WTC11 (cell line): ENCODE measurements around the gene HELZ. TPM values are rescaled to one million over a fixed set of nuclear protein-coding genes. Genes with fewer than 3 reads are reported as not detected.

ENCODE experiments used
- ATAC-seq: fragments of 200-7000 bp; cut with Tn5 transposase; 2 replicates; pipeline ENCODE4 v1.10.0; 2021; ENCODE audit warnings: mild to moderate bottlenecking, moderate library complexity
- CTCF ChIA-PET: fragments of 300-600 bp; sonication (Branson Sonifier 250); formaldehyde crosslinking; loops from one replicate; lab custom pipeline; 2021; ENCODE audit warnings: antibody characterized with exemption; lab: Charles Lee
- POLR2A ChIA-PET: fragments of 350-600 bp; sonication (Branson Sonifier 250); formaldehyde crosslinking; loops from one replicate; lab custom pipeline; 2021; ENCODE audit warnings: antibody characterized with exemption; lab: Charles Lee
- DNase-seq: peaks from one replicate; pipeline ENCODE4 v3.0.0; 2021; ENCODE audit warnings: low spot score
- H3K27ac Mint-ChIP-seq: 2 replicates; pipeline ENCODE4 v1.8.0; 2021; ENCODE audit warnings: mixed read lengths
- H3K27me3 Mint-ChIP-seq: 2 replicates; pipeline ENCODE4 v1.8.0; 2021; ENCODE audit warnings: low read depth, mild to moderate bottlenecking, moderate library complexity, mixed read lengths
- H3K36me3 Mint-ChIP-seq: 2 replicates; pipeline ENCODE4 v1.8.0; 2021; ENCODE audit warnings: mixed read lengths
- H3K4me1 Mint-ChIP-seq: 2 replicates; pipeline ENCODE4 v1.8.0; 2022; ENCODE audit warnings: mixed read lengths
- H3K4me3 Mint-ChIP-seq: 2 replicates; pipeline ENCODE4 v1.8.0; 2021; ENCODE audit warnings: mild to moderate bottlenecking, moderate library complexity, mixed read lengths
- H3K9me3 Mint-ChIP-seq: 2 replicates; pipeline ENCODE4 v1.8.0; 2021; ENCODE audit warnings: mixed read lengths
- IRF2 ChIP-seq: sonication (generic); formaldehyde crosslinking; IDR thresholded peaks from 2 replicates; pipeline ENCODE4 v1.8.0; 2022; ENCODE audit warnings: low read depth, missing genetic modification reagents, borderline replicate concordance
- NFE2L1 ChIP-seq: sonication (generic); formaldehyde crosslinking; IDR thresholded peaks from 2 replicates; pipeline ENCODE4 v1.8.1; 2023; ENCODE audit warnings: missing genetic modification reagents
- NFYB ChIP-seq: sonication (generic); formaldehyde crosslinking; conservative IDR thresholded peaks from 2 replicates; pipeline ENCODE4 v1.8.0; 2022; ENCODE audit warnings: low read depth, missing genetic modification reagents
- OVOL2 ChIP-seq: fragments of 250-450 bp; sonication (Bioruptor Pico); IDR thresholded peaks from 2 replicates; pipeline ENCODE4 v1.9.0; 2021; ENCODE audit warnings: mild to moderate bottlenecking, borderline replicate concordance
- PRRX2 ChIP-seq: fragments of 250-450 bp; sonication (Bioruptor Pico); IDR thresholded peaks from 2 replicates; pipeline ENCODE4 v1.8.0; 2021; ENCODE audit warnings: mild to moderate bottlenecking
- TCF7 ChIP-seq: sonication (generic); formaldehyde crosslinking; IDR thresholded peaks from 2 replicates; pipeline ENCODE4 v1.8.0; 2022; ENCODE audit warnings: mild to moderate bottlenecking, low read depth, missing genetic modification reagents, moderate library complexity
- ZNF219 ChIP-seq: sonication (generic); formaldehyde crosslinking; IDR thresholded peaks from 2 replicates; pipeline ENCODE4 v1.8.0; 2023; ENCODE audit warnings: missing genetic modification reagents, mild to moderate bottlenecking, borderline replicate concordance
- ZNF263 ChIP-seq: sonication (generic); formaldehyde crosslinking; IDR thresholded peaks from 2 replicates; pipeline ENCODE4 v1.8.1; 2022; ENCODE audit warnings: low read depth, mild to moderate bottlenecking, moderate library complexity, missing genetic modification reagents
- ZNF396 ChIP-seq: fragments of 250-450 bp; sonication (Bioruptor Pico); IDR thresholded peaks from 2 replicates; pipeline ENCODE4 v1.8.0; 2021; ENCODE audit warnings: mild to moderate bottlenecking, moderate library complexity, borderline replicate concordance
- total RNA-seq: library from RNA; stranded (reverse); gene quantifications from 3 replicates; pipeline ENCODE4 v1.2.3, GENCODE V29; 2021
- TF ChIP-seq, protein P1 (sequence below): fragments of 250-450 bp; sonication (Bioruptor Pico); IDR thresholded peaks from 2 replicates; pipeline ENCODE4 v1.9.0; 2021; ENCODE audit warnings: mild to moderate bottlenecking, borderline replicate concordance
- TF ChIP-seq, protein P2 (sequence below): sonication (generic); formaldehyde crosslinking; IDR thresholded peaks from 2 replicates; pipeline ENCODE4 v1.8.0; 2022; ENCODE audit warnings: mild to moderate bottlenecking, missing genetic modification reagents
- TF ChIP-seq, protein P3 (sequence below): sonication (generic); formaldehyde crosslinking; IDR thresholded peaks from 2 replicates; pipeline ENCODE4 v1.8.1; 2023; ENCODE audit warnings: mild to moderate bottlenecking, missing genetic modification reagents, moderate library complexity
- TF ChIP-seq, protein P4 (sequence below): fragments of 200-600 bp; IDR thresholded peaks from 2 replicates; pipeline ENCODE4 v1.8.0; 2022; ENCODE audit warnings: antibody characterized with exemption
- TF ChIP-seq, protein P5 (sequence below): sonication (generic); formaldehyde crosslinking; IDR thresholded peaks from 2 replicates; pipeline ENCODE4 v1.8.1; 2022; ENCODE audit warnings: low read depth, mild to moderate bottlenecking, moderate library complexity, missing genetic modification reagents, borderline replicate concordance
- TF ChIP-seq, protein P6 (sequence below): sonication (generic); formaldehyde crosslinking; IDR thresholded peaks from 2 replicates; pipeline ENCODE4 v1.8.1; 2023; ENCODE audit warnings: mild to moderate bottlenecking, missing genetic modification reagents
- TF ChIP-seq, protein P7 (sequence below): fragments of 250-450 bp; sonication (Bioruptor Pico); IDR thresholded peaks from 2 replicates; pipeline ENCODE4 v1.9.0; 2021; ENCODE audit warnings: mild to moderate bottlenecking
- TF ChIP-seq, protein P8 (sequence below): sonication (generic); formaldehyde crosslinking; conservative IDR thresholded peaks from 2 replicates; pipeline ENCODE4 v1.8.1; 2022; ENCODE audit warnings: mild to moderate bottlenecking, missing genetic modification reagents

Gene HELZ
- total RNA-seq, 1 experiment from 2014 or later = 49.1 TPM

DNA sequence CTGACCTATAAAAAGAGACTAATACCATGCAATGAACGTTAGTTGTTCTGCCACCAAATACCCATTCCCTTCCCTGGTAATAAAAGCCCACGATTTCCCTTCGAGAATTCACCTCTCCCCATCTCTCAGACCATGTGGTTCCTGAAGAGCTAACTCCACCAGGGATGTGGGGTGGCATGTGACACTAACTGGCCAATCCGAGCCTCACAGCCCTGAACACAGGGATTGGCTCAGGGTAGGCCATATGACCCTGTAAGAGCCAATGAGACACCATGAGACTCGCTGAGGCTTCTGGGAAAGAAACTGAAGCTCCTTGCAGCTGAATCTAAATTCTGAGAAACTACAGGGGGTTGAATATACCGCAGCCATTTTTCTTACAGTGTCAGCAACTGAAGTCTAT, 21.1 kb downstream of the HELZ start:
- Mint-ChIP-seq H3K27ac (peak overlapping the region; percentile 5; the same call in 1 of the 2 replicates), H3K27me3 (no peaks in the 10 kb centered on the region), H3K4me3 (no peak overlapping the region), H3K4me1 (peaks cover 6% of the 10 kb centered on the region), H3K36me3 (peaks cover 31% of the 10 kb centered on the region), H3K9me3 (peaks cover 18% of the 10 kb centered on the region)
- TF ChIP-seq NFE2L1 (CRISPR knock-in tag) (no peak), NFYB (CRISPR knock-in tag) (peak; percentile 69)
- TF ChIP-seq, protein P1, sequence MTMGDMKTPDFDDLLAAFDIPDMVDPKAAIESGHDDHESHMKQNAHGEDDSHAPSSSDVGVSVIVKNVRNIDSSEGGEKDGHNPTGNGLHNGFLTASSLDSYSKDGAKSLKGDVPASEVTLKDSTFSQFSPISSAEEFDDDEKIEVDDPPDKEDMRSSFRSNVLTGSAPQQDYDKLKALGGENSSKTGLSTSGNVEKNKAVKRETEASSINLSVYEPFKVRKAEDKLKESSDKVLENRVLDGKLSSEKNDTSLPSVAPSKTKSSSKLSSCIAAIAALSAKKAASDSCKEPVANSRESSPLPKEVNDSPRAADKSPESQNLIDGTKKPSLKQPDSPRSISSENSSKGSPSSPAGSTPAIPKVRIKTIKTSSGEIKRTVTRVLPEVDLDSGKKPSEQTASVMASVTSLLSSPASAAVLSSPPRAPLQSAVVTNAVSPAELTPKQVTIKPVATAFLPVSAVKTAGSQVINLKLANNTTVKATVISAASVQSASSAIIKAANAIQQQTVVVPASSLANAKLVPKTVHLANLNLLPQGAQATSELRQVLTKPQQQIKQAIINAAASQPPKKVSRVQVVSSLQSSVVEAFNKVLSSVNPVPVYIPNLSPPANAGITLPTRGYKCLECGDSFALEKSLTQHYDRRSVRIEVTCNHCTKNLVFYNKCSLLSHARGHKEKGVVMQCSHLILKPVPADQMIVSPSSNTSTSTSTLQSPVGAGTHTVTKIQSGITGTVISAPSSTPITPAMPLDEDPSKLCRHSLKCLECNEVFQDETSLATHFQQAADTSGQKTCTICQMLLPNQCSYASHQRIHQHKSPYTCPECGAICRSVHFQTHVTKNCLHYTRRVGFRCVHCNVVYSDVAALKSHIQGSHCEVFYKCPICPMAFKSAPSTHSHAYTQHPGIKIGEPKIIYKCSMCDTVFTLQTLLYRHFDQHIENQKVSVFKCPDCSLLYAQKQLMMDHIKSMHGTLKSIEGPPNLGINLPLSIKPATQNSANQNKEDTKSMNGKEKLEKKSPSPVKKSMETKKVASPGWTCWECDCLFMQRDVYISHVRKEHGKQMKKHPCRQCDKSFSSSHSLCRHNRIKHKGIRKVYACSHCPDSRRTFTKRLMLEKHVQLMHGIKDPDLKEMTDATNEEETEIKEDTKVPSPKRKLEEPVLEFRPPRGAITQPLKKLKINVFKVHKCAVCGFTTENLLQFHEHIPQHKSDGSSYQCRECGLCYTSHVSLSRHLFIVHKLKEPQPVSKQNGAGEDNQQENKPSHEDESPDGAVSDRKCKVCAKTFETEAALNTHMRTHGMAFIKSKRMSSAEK (CRISPR knock-in tag) = 0 out of 2 replicates have a peak, but pooled peaks have one; percentile 26
- TF ChIP-seq, protein P2, sequence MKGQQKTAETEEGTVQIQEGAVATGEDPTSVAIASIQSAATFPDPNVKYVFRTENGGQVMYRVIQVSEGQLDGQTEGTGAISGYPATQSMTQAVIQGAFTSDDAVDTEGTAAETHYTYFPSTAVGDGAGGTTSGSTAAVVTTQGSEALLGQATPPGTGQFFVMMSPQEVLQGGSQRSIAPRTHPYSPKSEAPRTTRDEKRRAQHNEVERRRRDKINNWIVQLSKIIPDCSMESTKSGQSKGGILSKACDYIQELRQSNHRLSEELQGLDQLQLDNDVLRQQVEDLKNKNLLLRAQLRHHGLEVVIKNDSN (CRISPR knock-in tag) = peak; percentile 79
- TF ChIP-seq, protein P3, sequence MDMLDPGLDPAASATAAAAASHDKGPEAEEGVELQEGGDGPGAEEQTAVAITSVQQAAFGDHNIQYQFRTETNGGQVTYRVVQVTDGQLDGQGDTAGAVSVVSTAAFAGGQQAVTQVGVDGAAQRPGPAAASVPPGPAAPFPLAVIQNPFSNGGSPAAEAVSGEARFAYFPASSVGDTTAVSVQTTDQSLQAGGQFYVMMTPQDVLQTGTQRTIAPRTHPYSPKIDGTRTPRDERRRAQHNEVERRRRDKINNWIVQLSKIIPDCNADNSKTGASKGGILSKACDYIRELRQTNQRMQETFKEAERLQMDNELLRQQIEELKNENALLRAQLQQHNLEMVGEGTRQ (CRISPR knock-in tag) = peak; percentile 87
- ATAC-seq (peak; percentile 69), DNase-seq (no peak)
- POLR2A ChIA-PET = no interaction called here
- CTCF ChIA-PET = interaction anchor here (1.3 to 4.9 kb wide), 3 partner anchors 24 to 70 kb away, joined by 6 to 38 read pairs (median 9); no protein-coding TSS in a partner anchor

DNA sequence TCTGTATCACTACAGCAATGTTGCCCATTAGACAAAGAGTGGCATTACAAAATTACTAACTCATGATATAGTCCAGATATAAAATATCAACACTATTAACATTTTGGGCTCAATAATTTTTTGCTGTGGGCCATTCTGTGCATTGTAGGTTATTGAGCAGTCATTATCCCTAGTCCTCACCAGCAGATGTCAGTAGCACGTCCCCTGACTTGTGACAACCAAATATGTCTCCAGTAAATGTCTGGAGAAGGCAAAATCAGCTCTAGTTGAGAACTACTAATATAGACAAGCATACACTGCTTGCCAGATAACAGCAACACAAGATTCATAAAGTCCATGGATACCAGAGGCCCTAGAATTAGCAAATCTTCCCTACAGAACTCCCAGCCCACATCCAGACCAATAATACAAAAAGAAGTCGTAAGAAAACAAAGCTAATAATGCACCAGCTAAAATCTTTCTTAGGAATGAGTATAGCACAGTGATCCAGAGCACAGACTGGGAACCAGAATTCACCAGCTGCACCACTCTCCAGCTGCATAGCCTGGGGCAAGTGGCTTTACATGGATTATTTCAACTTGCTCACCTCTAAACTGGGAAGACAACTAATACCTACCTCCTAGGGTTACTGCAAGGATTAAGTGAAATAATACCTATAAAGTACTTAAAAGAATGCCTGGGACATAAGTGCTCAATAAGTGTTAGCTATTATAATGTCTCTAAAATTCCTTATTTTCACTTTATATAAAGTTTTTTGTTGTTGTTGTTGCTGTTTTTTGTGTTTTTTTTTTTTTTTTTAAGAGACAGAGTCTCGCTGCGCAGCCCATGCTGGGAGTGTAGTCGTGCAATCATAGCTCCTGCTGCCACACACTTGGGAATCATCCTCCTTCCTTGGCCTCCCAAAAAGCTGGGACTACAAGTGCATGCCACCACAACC, 23.7 kb downstream of the HELZ start:
- Mint-ChIP-seq H3K27ac (peak overlapping the region; percentile 75; the same call in 1 of the 2 replicates), H3K4me1 (peaks cover 6% of the 10 kb centered on the region), H3K9me3 (peaks cover 9% of the 10 kb centered on the region), H3K27me3 (no peaks in the 10 kb centered on the region), H3K4me3 (no peak overlapping the region), H3K36me3 (peaks cover 26% of the 10 kb centered on the region)
- POLR2A ChIA-PET = no interaction called here
- CTCF ChIA-PET = interaction anchor here (0.5 to 4.9 kb wide), 29 partner anchors 12 to 343 kb away, joined by 3 to 38 read pairs (median 4); partner anchors contain the start of gene HELZ
- ATAC-seq = peak; percentile 75
- no peak for DNase-seq
- TF ChIP-seq, protein P4, sequence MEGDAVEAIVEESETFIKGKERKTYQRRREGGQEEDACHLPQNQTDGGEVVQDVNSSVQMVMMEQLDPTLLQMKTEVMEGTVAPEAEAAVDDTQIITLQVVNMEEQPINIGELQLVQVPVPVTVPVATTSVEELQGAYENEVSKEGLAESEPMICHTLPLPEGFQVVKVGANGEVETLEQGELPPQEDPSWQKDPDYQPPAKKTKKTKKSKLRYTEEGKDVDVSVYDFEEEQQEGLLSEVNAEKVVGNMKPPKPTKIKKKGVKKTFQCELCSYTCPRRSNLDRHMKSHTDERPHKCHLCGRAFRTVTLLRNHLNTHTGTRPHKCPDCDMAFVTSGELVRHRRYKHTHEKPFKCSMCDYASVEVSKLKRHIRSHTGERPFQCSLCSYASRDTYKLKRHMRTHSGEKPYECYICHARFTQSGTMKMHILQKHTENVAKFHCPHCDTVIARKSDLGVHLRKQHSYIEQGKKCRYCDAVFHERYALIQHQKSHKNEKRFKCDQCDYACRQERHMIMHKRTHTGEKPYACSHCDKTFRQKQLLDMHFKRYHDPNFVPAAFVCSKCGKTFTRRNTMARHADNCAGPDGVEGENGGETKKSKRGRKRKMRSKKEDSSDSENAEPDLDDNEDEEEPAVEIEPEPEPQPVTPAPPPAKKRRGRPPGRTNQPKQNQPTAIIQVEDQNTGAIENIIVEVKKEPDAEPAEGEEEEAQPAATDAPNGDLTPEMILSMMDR = no peak
- TF ChIP-seq ZNF396 (CRISPR knock-in tag) (no peak), ZNF263 (CRISPR knock-in tag) (no peak), TCF7 (no peak), PRRX2 (CRISPR knock-in tag) (no peak), NFE2L1 (CRISPR knock-in tag) (no peak), ZNF219 (no peak), IRF2 (no peak), OVOL2 (CRISPR knock-in tag) (no peak)
- TF ChIP-seq, protein P5, sequence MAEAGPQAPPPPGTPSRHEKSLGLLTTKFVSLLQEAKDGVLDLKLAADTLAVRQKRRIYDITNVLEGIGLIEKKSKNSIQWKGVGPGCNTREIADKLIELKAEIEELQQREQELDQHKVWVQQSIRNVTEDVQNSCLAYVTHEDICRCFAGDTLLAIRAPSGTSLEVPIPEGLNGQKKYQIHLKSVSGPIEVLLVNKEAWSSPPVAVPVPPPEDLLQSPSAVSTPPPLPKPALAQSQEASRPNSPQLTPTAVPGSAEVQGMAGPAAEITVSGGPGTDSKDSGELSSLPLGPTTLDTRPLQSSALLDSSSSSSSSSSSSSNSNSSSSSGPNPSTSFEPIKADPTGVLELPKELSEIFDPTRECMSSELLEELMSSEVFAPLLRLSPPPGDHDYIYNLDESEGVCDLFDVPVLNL (CRISPR knock-in tag) = no peak
- TF ChIP-seq, protein P6, sequence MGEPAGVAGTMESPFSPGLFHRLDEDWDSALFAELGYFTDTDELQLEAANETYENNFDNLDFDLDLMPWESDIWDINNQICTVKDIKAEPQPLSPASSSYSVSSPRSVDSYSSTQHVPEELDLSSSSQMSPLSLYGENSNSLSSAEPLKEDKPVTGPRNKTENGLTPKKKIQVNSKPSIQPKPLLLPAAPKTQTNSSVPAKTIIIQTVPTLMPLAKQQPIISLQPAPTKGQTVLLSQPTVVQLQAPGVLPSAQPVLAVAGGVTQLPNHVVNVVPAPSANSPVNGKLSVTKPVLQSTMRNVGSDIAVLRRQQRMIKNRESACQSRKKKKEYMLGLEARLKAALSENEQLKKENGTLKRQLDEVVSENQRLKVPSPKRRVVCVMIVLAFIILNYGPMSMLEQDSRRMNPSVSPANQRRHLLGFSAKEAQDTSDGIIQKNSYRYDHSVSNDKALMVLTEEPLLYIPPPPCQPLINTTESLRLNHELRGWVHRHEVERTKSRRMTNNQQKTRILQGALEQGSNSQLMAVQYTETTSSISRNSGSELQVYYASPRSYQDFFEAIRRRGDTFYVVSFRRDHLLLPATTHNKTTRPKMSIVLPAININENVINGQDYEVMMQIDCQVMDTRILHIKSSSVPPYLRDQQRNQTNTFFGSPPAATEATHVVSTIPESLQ (CRISPR knock-in tag) = no peak
- TF ChIP-seq, protein P3 (CRISPR knock-in tag) = no peak
- TF ChIP-seq, protein P7, sequence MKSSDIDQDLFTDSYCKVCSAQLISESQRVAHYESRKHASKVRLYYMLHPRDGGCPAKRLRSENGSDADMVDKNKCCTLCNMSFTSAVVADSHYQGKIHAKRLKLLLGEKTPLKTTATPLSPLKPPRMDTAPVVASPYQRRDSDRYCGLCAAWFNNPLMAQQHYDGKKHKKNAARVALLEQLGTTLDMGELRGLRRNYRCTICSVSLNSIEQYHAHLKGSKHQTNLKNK = no peak
- TF ChIP-seq, protein P8, sequence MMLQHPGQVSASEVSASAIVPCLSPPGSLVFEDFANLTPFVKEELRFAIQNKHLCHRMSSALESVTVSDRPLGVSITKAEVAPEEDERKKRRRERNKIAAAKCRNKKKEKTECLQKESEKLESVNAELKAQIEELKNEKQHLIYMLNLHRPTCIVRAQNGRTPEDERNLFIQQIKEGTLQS (CRISPR knock-in tag) = no peak
